Measurements from ENCODE around the gene SLC12A3. TPM values are rescaled to one million over a fixed set of nuclear protein-coding genes. Genes with fewer than 3 reads are reported as not detected.

SLC12A3 gene
- total and polyA plus RNA-seq, 2 of the 4 experiments (the other 2 are of a cell fraction) = not detected

DNA sequence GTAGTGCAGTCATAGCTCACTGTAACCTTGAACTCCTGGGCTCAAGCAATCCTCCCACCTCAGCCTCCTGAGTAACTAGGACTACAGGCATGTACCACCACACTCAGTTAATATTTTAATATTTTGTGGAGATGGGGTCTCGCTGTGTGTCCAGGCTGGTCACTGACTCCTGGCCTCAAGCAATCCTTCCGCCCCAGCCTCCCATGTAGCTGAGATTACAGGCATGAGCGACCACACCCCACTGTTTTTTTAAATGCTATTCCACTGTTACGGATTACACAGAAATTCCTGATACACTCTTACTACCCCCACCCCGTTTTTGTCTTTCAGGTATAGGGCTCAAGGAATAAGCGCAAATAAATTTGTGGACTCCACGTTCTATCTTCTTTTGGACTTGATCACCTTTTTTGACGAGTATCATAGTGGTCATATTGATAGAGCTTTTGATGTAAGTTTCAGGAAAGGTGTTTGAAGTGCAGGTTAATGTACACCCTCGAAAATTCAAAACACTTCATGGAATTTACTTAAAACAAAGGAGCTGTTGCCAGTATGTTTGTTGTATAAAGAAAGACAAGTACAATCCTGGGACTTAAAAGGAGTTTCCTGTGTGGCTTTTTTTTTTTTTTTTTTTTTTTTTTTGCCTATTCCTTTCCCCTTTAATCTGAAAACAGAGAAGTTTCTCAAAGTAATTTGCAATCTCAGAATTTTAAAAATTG, 26.2 kb upstream of the SLC12A3 start:
- CTCF ChIA-PET = interaction anchor here (0.7 kb wide), 2 partner anchors 7 to 50 kb away, joined by 3 to 4 read pairs; no protein-coding TSS in a partner anchor
- Histone ChIP-seq H3K9ac (ENCODE audit: low read depth, low read length) (no peak overlapping the region), H4K91ac (ENCODE audit: insufficient read depth, low read depth, low read length) (no peak overlapping the region), H3K9me1 (ENCODE audit: insufficient read depth, low read length) (peaks cover 11% of the 10 kb centered on the region; the same call in 1 of the 2 replicates), H3K9me3 (ENCODE audit: control insufficient read depth, insufficient read depth, low read length) (no peaks in the 10 kb centered on the region), H3K36me3 (ENCODE audit: control insufficient read depth, insufficient read depth, low read length) (peaks cover 31% of the 10 kb centered on the region), H2BK15ac (ENCODE audit: low read depth, low read length) (no peak overlapping the region), H3K23ac (ENCODE audit: low read depth, low read length) (no peak overlapping the region), H3K27ac (ENCODE audit: insufficient read depth, low read length) (no peak overlapping the region), H3K56ac (ENCODE audit: extremely low read depth, insufficient read depth, low read length) (no peak overlapping the region), H4K20me1 (ENCODE audit: insufficient read depth, low read length) (no peaks in the 10 kb centered on the region), H3K4me3 (ENCODE audit: insufficient read depth, low read depth, low read length) (no peak overlapping the region), H2BK120ac (ENCODE audit: low read depth, low read length) (no peak overlapping the region), H3K4ac (ENCODE audit: low read depth, low read length) (no peak overlapping the region), H3K4me2 (ENCODE audit: low read depth, low read length) (no peak overlapping the region), H3K27me3 (ENCODE audit: control insufficient read depth, insufficient read depth, low read length) (no peaks in the 10 kb centered on the region), H2BK20ac (ENCODE audit: low read depth, low read length) (no peak overlapping the region), H3K4me1 (ENCODE audit: control insufficient read depth, insufficient read depth, low read length) (peaks cover 2% of the 10 kb centered on the region; the same call in 1 of the 2 replicates), H3K18ac (ENCODE audit: low read depth, low read length) (no peak overlapping the region), H4K8ac (ENCODE audit: low read depth in 2 of 2, low read length in 2 of 2) (no peak overlapping the region), H3K79me1 (ENCODE audit: low read depth in 1 of 2, low read length in 2 of 2) (no peaks in the 10 kb centered on the region), H3K14ac (replicated peaks; ENCODE audit: low read depth, low read length) (no peak overlapping the region), H2BK5ac (ENCODE audit: low read depth, low read length, poor library complexity, severe bottlenecking) (no peak overlapping the region), H2AFZ (replicated peaks; ENCODE audit: low read length, poor library complexity) (no peak overlapping the region), H4K5ac (ENCODE audit: low read depth, low read length) (no peak overlapping the region), H2AK5ac (ENCODE audit: low read depth, low read length) (no peak overlapping the region), H2AK9ac (replicated peaks; ENCODE audit: low read depth, low read length, poor library complexity) (no peak overlapping the region)
- no peak for DNase-seq
- no peak for ATAC-seq (ENCODE audit: low read depth)
- intact Hi-C loops (cut with micrococcal nuclease) = no loop called here
- dilution Hi-C loops (cut with HindIII; ENCODE audit: low sequenced_read_pairs, unreplicated experiment) = no loop called here
- POLR2A ChIA-PET (ENCODE audit: unreplicated experiment) = no interaction called here
- in situ Hi-C loops (cut with MboI; ENCODE audit: low sequenced_read_pairs) = no loop called here
- TF ChIP-seq CHD1 (IDR thresholded peaks at IDR 0.05; ENCODE audit: low read depth, low read length) = no peak
- TF ChIP-seq, protein P1, sequence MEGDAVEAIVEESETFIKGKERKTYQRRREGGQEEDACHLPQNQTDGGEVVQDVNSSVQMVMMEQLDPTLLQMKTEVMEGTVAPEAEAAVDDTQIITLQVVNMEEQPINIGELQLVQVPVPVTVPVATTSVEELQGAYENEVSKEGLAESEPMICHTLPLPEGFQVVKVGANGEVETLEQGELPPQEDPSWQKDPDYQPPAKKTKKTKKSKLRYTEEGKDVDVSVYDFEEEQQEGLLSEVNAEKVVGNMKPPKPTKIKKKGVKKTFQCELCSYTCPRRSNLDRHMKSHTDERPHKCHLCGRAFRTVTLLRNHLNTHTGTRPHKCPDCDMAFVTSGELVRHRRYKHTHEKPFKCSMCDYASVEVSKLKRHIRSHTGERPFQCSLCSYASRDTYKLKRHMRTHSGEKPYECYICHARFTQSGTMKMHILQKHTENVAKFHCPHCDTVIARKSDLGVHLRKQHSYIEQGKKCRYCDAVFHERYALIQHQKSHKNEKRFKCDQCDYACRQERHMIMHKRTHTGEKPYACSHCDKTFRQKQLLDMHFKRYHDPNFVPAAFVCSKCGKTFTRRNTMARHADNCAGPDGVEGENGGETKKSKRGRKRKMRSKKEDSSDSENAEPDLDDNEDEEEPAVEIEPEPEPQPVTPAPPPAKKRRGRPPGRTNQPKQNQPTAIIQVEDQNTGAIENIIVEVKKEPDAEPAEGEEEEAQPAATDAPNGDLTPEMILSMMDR (conservative IDR thresholded peaks at IDR 0.05; ENCODE audit: low read depth, low read length) = no peak
- 100% methylated on average over 2 of the region's 9 CpGs; no CpG with 5 or more reads in 1 of the 2 experiments for WGBS, 2 experiments (ENCODE audit: extremely low coverage in 2 of 2, insufficient read length in 1 of 2)
- BruUV-seq (replicated peaks) = no TSS peak
